Ecto neural progenitor cell (in vitro differentiated cells): Measurements from ENCODE around the gene TBX1.

Experiments
- DNase-seq: peaks from one replicate; pipeline ENCODE4 v3.0.0-alpha.2; 2018; ENCODE audit warnings: low spot score

Gene TBX1

GRCh38 chr22:19814428-19814827 is 53.9 kb downstream of the TBX1 start:
- DNase-seq = no peak

DNA sequence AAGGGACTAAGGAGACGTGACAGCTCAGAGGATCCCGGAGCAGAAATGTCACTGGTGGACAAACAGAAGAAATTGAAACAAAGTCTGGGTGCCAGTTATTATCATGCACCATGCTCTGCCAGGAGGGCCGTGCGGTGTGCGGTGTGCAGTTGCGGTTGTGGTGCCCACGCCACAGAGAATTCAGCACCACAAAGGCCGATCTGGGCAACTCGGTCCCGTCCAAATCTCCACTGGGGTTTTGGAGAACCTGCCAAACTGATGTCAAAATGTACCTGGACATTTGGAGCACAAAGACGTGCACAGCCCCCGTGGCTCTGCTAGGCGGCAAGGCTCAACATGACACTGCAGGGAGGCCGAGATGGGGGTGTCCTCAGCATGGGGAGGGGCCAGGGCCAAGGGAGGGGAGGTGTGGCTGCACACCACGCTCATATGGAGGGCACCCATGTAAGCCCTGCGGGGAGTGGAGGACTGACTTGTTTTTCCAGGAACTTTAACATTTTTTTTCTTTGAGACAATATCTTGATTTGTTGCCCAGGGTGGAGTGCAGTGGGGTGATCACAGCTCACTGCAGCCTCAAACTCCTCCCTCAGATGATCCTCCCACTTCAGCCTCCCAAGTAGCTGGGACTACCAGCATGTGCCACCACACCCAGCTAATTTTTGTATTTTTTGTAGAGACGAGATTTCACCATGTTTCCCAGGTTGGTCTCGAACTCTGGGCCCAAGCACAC is 54.7 kb downstream of the TBX1 start:
- no peak for DNase-seq

DNA sequence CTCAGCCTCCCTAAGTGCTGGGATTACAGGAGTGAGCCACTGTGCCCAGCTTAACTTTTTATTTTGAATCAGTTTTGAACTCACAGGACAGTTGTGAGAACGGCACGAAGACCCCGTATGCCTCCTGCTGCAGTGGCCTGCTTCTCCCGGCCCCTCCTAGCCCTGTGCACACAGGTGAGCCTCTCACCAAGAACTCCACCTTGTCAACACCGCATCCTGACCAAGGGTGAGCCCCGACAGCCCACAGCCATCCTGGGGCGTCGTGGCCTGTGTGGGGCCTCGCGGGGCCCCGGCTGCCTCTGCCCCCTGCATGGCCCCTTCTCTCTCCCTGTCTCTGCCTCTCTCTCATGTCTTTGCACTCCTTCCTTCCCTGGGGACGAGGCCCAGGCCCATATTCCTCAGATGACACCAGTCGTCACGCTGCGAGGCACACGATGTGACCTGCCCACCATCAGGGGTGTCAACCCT is 55.3 kb downstream of the TBX1 start:
- no peak for DNase-seq

- no peak for DNase-seq
Observed at GRCh38 chr22:19816372-19817119, 56.0 kb downstream of the TBX1 start.
